NCI-H446 (cell line): ENCODE results near the gene AK9.

Source experiments
- DNase-seq, 2 experiments: peaks; one replicate each; lab custom pipeline; 2025; lab: John Stamatoyannopoulos, UW

The AK9 gene

DNA sequence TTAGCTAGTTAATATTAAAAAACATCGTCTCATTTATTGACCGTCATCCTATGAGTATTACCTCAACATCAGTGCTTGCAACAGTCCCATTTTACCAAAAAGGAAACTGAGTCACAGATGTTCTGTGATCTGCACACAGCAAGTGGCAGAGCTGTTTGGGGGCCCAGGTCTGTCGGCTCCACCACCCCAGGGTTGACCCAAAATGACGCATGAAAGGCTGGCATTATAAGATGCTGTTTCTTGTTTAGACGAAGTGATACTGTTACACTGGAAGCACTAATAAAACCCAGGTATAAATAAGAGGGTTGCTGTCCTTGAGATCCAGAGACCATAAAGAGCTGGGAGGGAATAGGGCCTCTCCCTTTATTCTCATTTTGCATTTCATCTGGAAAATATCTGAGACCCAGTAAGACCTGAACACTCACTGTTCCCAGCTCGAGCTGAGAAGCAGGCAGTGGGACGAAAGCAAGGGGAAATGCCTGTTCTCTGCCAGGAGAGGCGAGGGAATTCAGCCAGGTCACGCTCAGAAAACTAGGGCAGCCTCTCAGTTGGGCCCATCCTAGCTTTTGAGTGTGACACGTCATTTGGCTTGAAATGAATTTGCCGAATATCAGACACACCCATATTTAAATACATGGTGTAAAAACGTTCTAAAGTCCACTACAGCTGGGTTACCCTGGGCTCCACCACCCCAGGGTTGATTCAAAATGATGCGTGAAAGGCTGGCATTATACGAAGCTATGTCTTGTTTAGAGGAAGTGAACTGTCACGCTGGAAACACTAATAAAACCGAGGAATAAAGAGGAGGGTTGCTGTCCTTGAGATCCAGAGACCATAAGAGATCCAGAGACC lies 234.1 kb downstream of the AK9 start:
- DNase-seq = no peak

DNA sequence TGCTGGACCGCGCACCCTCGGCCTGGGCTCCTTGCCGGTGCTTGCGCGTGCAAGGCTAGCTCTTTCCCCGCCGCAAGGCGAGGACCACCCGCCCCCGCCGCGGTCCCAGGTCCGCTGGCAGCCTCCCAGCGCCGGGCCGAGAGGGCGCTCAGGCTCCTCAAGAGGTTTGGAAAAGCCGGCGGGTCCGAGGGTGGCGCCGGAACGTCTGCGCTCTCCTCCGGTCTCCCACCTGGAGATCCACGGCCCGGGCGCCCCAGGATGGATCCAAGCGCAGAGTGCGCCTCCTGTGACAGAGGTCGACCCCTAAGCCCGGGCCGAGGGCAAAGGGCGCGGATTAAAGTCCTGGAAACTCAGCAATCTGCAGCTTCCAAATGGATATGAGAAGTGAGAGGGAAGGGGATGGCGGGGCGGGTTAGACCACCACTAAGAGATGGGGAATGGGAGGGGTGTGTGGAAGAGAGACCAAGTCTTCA lies 234.9 kb downstream of the AK9 start:
- DNase-seq = no peak

DNA sequence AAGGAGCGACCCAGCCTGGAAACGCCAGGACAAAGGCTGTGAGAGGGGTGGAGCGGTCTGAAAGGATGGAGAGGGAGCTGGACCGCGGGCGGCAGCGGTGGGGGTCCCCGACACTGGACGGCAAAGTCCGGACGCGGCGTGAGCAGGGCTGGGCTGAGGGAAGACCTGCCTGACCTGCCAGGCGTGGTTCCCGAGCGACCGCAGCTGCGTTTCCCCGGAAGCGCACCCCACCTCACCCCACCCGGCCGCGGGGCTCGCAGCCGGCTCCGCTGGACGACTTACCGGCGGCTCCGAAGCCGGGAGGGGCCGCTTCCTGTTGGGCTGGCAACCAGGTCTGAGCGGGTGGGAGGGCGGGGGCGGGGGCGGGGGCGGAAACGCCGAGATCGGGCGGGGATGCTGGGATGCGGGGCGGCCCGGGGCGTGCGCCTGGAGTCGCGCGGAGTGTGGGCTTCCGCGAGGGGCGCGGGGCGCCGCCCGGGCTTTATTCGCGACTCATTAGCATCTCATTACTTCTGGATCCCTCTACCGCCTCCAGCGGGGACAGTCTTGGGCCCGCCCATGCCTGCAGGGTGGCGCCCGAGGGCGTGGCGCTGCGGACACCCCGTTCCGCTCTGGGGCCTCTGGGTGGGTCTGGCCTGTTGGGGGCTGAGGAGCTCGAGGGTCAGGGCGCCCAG lies 235.4 kb downstream of the AK9 start, which contains the start of gene MICAL1:
TSS of gene MICAL1 (minus strand) at position 336 of the 674 bp plus-strand sequence. CDS start 1,576 bp downstream, outside the sequence.
- peak in 1 of 2 experiments; percentile 63 for DNase-seq

DNA sequence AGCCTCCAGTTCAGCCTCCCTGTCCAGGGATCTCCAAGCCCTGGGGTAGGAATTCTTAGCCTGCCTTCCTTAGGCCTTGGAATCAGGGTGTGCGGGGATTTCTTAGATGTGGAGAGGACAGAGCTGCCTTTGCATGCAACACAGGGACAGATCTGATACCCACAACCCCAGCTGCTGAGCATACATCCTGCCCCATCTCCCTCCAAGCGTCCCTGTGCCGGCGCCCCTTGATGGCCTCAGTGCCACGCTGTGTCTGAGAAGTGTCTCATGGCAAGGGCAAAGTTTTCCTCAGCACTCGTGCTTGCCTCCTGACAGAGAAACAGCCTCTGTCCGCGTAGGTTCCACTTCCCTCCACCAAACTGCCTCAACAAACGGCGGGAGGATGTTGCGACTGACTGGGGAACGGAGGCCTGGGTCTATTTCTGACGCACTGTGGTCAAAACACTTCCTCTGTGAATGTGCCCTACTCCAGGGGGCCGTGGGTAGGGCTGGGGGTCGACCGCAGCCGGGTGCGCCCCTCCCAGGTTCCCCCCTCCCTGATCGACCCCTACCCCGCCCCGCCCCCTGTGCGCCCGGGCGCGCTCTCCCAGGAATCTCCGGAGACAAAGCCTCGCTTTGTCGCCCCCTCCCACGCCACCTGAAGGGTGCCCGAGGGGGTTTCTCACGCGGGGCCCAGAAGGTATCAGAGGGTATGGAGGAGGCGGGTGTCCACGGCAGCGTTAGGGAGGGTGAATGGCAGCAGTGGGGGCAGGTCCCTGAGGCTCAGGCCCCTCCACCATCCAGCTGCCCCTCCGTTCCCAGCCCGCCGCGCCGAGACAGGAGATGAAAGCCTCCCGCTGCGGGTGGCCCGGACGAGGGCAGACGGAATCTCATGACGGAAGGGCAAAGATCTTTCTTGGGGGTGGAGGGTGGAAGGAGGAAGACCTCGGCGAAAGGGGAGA lies 236.2 kb downstream of the AK9 start:
- DNase-seq = no peak

DNA sequence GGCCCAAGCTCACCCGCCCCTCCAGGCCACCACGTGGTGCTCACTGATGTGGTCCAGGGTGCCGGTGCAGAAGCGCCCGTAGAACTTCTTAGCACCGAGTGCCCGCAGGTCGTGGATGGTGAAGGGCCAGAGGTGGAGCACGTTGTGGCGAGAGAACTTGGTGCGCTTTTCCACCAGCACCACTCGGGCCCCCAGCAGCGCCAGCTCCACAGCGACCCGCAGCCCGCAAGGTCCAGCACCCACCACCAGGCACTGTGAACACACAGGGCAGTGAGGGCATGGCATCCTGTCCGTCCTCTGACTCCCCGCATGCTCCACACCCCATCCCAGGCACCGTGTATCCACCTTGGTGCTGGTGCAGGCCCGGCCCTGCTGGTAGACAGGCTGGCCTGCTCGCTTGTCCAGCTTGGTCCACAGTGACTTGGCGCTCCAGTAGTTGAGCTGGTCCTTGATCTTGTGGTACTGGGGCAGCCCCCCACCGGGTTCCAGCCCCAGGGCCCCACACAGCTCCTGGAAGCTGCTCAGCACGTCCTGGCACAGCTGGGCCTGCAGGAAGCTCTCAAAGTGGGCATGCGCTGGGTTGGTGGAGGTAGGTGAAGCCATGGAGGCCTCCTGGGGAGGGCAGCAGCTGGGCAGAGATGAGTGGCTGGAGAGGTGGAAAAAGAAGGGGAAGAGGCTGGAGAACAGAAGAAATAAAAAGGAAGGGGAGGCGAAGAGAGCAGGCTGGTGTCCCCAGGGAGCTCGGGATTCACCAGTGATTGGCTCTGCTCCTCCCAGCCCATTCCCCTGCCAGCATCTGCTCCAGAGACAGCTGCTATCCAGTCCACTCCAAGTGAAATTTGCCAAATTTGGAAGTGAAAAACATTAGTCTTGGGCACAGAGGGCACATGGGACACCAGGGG lies 237.2 kb downstream of the AK9 start:
- DNase-seq = peak; percentile 57 to 86

DNA sequence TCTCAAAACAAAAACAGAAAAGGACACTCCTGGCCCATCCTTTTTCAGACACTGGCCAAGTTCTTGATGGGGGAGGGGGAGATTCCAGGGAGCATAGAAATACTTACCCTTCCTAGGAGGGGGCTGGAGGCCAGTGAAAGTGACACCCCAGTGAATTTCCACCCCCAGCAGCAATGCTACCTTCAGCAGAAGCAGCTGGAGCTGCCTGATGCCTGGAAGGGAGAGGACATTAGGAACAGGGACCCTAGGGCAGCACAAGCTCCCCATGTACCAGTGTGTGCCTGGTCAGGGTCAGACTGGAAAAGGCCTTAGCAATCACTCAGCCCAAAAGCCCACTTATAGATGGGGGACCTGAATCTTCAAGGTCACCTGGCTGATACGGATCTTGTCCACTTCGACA lies 237.8 kb downstream of the AK9 start:
- no peak for DNase-seq

DNA sequence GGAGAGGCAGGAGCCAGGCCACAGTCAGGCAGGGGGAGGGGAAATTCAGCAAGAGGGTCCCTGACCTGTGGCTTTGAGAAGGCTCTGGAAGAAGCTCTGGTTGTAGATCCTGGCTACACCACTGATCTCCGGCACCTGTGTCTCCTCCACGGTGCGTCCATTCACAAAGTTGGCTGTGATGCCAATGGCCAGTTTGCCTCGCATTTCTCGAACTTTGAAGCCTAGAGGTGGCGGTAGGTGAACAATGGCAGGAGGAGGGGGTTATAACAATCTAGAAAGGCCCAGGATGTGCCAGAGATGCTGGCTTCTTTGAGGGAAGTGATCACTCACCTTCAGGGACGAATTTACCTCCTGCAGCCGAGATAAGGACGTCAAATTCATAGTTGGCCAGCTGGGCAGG lies 238.8 kb downstream of the AK9 start:
- DNase-seq = no peak

DNA sequence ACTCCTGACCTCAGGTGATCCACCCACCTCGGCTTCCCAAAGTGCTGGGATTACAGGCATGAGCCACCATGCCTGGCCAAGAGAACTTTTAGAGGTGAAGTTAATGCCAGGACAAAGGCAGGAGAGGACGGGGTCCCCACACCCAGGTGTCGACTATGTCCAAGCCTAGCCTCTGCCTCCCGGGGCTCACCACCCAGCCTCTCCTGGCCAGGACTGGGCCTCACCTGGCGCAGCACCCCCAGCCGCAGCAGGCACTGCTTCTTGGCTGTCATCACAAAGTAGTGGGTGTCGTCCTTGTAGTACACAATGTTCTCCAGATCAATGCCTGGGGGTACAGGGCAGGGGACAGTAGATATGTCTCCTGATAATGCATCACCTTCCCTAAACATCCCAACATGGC lies 239.6 kb downstream of the AK9 start:
- no peak for DNase-seq

DNA sequence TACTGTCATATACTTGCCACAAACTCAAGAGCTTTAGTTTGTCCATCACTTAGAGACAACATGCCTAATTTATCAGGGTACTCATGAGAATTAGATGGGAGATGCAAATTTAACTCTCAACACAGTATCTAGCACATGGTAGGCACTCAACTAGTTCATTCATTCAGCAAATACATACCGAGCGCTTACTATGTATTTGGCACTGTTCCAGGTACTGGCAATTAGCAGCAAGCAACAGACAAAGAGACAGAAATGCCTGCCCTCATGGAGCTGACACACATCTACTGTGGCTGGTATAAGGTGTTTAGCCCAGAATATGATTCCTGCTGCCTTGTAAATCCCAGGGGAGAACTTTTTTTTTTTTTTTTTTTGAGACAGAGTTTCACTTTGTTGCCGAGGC lies 240.2 kb downstream of the AK9 start:
- no peak for DNase-seq

DNA sequence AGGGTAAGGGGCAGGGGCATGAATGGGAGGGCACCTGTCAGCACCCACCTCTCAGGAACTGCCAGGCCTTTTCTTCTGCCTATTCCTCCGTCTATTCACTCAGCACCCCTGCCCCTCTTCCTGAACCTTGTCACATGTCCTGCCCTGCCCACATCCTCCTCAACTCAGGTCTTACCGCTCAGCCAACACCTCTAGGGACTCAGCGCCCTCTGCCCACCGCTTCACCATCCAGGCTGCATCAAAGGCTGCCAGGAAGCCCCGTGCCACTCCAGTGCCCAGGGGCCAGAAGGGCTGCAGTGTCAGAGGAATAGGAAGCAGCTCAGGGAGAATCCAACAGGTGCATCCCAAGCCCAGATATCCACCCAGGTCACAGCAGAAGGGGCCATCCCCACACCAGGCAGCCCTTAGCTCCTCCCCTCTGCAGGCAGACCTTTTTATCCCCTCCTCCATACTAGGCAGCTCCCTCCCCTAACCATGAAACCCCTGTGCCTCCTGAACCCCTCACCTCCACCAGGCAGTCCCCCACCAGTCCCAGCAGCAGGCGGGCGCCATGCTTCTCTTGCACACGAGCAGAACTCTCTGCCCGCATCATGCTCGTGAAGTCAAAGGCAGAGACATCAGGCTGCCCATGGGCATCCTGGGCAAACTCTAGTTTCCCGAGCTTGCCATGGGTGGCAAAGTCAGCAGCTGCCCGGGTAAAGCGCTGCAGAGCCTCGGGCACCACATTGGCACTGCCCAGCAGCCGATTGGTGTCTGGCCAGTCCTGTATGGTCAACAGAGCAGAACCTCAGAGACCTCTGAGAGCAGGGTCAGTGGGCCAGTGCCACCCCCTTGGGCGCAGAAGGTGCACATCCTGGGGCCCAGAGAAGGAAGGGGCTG lies 241.0 kb downstream of the AK9 start:
- DNase-seq = no peak

DNA sequence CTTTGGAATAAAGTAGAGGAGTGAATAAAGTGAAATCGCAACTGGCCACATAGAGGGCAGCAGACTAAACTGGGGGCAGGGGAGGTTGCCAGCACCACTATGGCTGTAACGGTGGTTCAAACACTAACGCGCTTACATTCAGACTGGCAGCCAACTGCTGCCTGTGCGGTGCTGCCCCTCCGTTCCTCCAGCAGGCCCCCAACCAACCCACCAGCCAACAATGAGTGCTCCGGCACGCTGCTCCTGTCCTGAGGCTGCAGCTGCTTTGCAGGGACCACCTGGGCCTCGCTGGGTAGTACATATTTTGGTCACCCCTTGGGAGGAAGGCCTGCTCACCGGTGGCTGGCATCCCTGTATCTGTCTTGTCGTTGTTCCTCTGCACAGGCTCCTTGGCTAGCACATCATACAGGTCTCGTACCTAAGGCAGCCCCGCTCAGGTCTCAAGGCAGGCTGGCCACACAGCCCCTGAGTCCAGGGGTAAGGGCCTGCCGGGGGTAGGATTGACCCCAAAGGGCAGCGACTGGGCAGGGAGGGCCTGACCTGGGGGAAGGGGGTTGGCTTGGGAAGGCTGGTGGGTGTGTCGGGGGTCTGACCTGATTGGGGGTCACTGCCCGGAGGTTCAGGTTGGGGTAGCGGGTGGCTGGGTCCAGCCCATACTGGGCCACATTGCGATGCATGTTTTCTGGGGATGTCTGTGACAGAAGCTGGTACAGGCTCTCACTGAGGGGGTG lies 241.8 kb downstream of the AK9 start:
- no peak for DNase-seq

DNA sequence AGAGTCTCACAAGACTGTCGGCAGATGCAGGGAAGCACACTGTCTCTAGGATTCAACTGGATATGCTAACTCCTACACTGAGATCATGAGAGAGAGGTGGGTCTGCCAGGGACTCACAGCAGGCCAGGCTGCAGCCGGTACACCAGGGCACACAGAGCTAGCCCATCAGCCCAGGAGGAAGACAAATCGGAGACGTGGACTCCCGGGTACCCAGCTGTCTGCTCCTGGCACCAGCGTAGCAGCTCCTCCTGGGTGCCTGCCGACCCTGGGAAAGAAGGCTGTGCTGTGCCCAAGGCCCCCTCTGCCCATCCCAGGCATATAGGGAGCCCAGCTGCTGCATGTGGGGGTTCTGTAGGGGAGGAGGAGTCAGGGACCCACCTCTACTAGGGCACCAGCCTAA lies 242.4 kb downstream of the AK9 start:
- no peak for DNase-seq

DNA sequence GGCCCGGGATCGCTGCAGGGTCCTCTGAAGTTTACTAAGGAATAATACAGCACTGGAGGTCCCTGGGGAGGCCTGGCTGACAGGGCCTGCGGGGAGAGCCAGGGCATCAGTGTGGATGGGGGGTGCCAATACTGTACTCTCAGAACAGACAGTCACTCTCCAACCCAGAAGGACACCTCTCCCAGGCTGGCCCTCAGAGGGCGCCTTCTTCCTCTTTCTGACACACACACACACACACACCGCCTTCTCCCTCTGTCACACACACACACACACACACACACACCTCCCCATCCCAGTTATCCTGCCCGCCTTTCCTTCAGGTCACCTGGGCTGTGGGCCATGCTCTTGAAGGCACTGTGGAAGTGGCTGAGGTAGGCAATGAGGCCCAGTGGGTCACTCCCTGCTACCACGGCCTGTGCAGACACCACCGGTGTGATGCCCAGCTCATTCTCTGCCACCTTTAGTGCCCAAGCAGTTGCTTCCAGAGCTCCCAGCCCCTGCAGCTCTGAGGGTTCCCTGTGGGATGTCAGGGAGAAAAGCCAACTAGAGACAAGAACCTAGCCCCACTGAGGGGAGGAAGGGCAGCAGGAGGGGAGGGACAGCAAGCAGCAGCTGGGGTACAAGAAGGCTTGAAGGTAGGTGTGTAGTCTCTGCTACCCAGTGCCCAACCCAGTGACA lies 243.0 kb downstream of the AK9 start:
- DNase-seq = no peak

DNA sequence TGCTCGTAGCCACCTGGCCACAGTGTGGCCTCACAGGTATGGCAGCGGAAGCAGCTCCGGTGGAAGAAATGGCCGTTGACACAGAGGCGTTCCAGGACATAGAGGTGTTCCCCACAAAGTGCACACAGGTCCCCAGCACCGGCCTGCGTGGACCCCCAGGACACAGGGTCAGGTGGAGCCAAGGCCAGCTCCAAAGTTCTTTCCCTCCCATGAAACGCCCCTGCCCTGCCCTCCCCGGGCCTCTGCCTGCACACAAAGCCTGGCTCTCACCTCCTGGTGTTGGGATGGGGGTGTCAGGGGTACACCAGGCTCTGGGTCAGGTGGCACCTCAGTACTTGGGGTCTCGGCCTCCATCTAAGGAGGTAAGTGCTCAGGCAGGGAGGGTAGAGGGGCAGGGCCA lies 243.9 kb downstream of the AK9 start:
- no peak for DNase-seq

DNA sequence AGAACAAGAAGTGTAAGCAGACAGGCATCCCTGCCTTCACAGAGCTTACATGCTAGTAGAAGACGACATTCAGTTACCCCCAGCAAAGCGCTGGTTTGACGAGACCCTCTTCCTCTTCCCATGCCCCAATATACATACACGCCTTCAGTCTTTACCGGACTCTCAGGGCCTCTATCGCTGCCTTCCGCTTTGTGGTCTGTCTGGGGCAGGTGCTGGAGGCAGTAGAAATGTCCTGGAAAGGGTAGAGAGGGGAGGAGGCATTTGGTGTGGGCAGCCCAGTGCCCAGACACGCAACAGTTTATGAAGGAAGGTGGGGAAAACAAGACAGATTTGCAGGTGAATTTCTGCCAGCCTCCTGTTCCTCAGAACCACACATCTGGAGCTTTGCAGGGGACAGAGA lies 244.5 kb downstream of the AK9 start:
- no peak for DNase-seq

DNA sequence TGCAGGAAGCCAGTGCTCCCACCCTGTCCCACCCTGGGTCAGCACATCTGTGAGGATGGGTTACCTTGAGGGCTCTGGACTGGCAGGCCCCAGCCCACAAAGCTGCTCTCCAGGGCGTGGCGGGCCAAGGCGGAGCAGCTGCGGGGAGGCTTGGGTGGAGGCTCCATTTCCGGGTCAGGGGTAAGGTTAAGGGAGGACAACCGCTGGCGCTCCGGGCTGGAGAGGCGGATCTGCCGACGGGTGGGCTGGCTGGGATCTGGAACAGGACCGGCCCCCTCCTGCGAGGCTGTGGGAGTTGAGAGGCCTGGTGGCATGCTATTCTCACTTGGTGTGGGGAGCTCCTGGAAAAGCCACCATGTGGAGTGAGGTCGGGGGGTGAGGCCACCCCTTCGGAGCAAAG lies 244.9 kb downstream of the AK9 start:
- no peak for DNase-seq

DNA sequence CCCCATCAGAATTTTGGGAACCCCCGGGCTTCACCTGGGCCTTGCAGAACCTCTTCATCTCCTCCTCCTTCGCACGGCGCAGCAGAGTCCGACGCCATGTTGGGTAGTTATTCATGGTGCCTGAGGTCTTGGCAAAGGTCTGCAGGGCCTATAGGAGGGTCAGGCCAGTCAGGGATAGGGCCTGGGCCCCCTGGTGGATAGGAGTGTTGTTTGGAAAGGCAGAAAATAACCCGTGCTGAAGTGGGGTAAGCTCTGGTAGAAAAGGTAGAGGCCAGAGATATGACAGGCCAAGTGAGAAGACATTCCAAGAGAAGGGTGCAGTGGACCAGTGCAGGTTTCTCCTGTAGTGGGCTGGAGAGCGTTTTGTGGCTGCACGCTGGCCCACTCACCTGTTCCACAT lies 245.6 kb downstream of the AK9 start:
- DNase-seq = no peak

DNA sequence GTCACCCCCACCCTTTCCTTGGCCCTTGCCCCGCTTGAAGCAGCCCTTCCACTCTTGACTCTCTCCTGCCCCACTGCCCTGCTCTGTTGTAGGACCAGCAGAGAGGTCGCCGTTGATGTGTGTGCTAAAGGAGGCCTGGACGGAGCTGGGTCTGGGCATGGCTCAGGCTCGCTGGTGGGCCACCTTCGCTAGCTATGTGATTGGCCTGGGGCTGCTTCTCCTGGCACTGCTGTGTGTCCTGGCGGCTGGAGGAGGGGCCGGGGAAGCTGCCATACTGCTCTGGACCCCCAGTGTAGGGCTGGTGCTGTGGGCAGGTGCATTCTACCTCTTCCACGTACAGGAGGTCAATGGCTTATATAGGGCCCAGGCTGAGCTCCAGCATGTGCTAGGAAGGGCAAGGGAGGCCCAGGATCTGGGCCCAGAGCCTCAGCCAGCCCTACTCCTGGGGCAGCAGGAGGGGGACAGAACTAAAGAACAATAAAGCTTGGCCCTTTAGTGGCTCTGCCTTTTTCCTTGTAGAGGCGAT lies 247.5 kb downstream of the AK9 start:
- DNase-seq = no peak
